GM18519 (cell line): ENCODE measurements around the gene TEX9.
"Not testable (repeated sequence)": the region's sequence is repeated elsewhere in the genome, so short reads cannot be mapped to it uniquely, and the experiment has no call there.

Source experiments
- ATAC-seq: cut with Tn5 transposase; IDR thresholded peaks from one replicate; pipeline ENCODE4 v1.9.1; 2021; ENCODE audit warnings: mild to moderate bottlenecking, moderate library complexity; ENCODE audit not compliant: unreplicated experiment, low FRiP score

TEX9 gene

DNA sequence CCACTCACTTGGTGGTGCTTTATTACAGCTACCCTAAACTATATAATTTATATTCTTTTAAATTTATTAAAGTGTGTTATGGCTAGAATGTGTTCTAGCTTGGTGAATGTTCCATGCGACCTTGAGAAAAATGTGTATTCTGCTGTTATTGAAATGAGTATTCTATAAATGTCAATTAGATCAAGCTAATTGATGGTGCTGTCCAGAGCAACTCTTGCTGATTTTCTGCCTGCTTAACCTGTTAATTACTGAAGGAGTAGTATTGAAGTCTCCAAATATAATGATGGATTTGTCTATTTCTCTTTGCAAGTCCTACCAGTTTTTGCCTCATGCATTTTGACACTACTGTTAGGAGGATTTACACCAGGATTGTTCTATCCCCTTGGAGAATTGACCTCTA lies 3.2 kb upstream of the TEX9 start:
- no peak for ATAC-seq

DNA sequence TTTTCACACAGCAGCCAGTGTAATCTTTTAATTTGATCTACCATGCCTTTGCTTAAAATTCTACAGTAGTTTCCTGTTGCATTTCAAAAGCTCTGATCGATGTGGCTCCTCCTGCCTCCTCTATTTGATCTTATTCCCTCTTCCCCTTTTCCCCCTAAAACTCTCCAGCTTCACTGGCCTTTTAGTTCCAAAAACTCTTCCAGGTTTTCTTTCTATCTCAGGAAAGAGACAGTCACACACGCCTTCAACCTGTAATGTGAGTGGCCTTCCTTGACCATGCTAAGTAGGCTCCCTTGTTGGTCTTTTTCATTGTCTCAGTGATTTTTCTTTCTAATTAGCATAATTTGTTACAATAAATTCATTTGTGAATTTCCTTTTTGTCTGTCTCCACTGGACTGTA lies 985 bp downstream of the TEX9 start:
- no peak for ATAC-seq

DNA sequence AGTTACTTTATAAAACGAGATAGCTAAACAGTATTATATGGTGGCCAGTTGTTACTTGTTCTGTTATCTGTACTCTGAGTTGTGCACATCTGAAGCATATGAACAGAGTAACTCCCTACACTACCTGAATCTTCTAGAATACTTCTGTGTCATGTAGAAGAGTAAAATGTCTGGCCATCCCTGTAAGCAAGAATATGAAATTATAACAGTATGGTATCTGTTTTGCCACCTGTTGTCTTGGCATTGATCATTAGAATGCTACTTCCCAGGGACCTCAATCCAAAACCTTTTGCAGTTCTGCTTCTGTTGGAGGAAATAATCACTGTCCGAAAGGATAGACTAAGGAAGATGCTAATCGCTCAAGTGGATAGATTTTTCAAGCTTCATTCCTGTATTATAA lies 1.9 kb downstream of the TEX9 start:
- no peak for ATAC-seq

DNA sequence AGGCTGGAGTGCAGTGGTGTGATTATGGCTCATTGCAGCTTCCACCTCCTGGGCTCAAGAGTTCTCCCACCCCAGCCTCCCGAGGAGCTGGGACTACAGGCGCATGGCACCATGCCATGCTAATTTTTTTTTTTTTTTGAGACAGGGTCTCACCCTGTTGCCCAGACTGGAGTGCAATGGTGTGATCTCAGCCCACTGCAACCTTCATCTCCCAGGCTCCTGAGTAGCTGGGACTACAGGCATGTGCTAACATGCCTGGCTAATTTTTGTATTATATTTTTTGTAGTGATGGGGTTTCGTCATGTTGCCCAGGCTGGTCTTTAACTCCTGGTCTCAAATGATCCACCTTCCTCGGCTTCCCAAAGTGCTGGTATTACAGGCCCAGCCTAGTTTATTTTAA lies 4.0 kb downstream of the TEX9 start:
- ATAC-seq = no peak

DNA sequence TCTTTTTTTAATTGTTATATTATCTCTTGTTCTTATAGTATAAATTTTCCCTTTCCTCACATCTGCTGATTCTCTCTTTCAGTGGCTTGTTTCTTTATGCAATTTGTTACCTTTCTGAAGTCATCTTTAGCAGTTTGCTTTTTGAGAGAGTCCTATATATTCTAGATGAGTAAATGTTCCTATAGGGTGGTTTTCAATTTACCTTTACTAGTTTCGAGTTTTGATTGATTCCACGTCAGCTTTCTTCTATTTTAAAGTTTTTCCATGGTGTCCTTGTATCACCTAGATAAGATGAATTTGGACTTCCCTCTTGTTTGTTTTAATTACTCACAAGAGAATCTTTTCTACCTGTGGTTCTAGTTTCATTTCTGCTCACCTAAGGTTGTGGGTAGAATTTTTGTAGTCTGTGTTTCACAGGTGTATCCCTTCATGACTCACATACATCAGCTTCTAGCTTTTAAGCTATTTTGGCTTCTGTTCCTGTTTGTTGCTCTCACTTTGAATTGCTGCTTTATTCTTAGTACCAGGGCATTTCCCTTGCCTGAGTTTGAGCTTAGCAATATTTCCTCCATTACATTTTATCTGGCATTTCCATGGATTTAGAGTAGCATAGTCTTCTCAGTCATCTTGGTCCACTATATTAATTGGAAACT lies 6.4 kb downstream of the TEX9 start:
- ATAC-seq = peak; percentile 93

DNA sequence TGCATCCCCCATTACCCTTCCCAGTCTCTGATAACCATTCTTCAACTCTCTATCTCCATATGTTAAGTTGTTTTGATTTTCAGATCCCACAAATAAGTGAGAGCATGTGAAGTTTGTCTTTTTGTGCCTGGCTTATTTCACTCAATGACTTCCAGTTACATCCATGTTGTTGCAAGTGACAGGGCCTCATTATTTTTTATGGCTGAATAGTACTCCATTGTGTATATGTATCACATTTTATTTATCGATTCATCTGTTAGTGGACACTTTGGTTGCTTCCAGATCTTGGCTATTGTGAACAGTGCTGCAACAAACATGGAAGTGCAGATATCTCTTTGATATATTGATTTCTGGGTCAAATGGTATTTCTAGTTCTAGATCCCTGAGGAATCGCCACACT lies 9.5 kb downstream of the TEX9 start:
- ATAC-seq = not testable (repeated sequence)

DNA sequence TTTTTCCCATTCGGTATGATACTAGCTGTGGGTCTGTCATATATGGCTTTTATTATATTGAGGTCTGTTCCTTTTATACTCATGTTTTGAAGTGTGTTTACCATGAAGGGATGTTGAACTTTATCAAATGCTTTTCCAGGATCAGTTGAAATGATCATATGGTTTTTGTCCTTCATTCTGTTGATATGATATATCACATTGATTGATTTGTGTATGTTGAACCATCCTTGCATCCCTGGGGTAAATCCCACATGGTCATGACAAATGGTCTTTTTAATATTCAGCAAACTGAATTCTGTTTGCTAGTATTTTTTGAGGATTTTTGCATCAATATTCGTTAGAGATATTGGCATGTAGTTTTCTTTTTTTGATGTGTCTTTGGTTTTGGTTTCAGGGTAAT lies 12.6 kb downstream of the TEX9 start:
- ATAC-seq = not testable (repeated sequence)

DNA sequence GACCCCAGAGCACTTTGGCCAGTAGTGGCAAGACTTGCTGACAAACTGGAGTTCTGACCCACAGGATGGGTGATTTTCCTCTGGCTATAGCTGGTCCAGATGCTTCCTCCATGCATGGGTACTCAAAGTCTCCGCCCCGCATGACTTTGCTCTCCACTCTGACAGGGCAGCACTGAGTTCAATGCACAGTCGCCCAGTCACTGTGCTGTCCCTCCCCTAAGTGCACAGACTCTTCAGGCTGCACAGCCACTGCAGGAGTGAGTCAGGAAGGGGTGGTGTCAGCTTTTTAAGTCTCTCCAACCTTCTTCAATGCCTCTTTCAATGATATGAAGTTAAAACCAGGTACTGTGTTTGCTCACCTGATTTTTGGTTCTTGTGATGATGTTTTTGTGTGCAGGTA lies 17.8 kb downstream of the TEX9 start:
- no peak for ATAC-seq

DNA sequence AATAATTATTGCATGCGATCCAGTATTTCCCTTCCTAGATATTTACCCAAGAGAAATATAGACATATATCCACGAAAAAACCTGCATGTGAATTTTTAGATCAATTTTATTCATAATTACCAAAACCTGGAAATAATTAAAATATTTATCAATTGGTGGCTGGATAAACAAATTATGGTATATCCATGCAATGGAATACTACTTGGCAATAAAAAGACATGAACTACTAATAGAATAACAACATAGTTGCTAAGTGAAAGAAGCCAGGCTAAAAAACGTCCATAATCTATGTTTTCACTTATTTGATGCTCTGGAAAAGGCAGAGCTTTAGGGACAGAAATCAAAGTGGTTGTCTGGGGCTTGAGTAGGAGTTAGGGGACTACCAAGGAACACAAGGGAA lies 20.7 kb downstream of the TEX9 start:
- ATAC-seq = no peak

DNA sequence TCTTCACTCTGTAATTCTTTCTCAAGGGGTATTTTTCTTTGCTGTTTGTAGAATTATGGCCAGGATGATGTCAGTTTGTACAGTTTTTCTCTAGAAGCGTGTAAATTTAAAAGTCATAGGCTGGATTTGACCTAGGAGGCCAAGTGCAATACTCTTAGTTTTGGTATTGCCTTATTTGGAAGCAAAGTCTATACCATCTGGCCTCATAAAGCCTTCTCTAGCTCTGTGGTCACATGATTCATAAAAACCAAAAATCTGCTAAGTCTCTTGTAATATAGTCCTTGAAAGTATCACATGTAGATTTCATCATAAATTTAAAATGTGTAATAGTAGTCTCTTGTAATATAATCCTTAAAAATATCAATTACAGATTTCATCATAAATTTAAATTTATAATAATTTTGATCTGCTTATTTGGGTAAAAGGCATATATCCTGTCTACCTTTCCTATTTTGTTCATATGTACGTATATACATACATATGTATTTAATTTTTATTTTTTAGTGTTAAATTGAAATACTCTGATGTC lies 25.6 kb downstream of the TEX9 start:
- no peak for ATAC-seq

DNA sequence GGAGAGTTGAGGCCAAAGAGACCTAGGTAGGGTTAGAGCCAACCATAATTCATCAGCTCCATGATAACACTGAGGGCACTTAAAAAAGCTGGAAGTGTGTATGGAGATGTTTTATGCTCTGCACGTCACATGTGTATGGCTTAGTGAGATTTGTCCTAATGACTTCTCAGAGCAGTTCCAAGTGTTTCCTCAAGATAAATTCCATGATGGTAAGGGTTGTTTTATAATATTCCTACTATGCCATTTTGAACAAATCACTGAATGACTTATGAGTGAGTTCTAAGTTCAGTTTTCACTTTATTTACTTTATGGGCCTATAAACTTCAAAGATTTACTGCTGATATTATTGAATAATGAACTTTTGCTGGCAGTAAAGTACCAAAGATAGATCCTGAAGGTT lies 28.1 kb downstream of the TEX9 start:
- ATAC-seq = no peak

DNA sequence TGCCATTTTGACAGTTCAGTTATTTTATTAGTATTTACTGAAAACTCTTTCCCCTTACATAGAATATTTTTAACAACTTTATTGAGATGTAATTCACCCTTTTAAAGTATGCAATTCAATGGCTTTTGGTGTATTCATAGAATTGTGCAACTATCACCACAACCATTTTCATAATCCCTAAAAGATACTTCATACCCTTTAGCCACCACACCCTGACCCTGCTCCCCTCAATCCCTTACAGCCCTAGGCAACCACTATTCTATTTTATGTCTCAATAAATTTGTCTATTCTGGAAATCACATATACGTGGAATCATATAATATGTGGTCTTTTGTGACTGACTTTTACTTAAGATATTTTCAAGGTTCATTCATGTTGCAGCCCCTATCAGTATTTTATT lies 29.7 kb downstream of the TEX9 start:
- ATAC-seq = no peak

DNA sequence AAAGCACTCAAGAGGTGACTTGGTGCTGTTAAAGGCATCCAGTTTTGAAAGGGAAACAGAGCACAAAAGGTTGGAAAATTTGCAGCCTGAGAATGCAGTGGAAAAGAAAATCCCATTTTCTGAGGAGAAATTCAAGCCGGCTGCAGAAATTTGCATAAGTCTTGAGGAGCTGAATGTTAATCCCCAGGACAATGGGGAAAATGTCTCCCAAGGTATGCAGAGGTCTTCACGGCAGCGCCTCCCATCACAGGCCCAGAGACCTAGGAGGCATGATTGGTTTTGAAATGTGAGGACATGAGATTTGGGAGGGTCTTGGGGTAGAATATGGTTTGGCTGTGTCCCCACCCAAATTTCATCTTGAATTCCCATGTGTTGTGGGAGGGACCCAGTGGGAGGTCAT lies 32.1 kb downstream of the TEX9 start:
- ATAC-seq = not testable (repeated sequence)

DNA sequence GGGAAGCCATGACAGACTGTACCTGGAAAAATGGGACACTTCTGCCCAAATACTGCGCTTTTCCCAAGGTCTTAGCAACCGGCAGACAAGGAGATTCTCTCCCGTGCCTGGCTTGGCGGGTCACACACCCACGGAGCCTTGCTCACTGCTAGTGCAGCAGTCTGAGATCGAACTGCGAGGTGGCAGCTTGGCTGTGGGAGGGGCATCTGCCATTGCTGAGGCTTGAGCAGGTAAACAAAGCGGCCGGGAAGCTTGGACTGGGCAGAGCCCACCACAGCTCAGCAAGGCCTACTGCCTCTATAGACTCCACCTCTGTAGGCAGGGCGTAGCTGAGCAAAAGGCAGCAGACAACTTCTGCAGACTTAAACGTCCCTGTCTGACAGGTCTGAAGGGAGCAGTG lies 34.0 kb downstream of the TEX9 start:
- ATAC-seq = not testable (repeated sequence)

DNA sequence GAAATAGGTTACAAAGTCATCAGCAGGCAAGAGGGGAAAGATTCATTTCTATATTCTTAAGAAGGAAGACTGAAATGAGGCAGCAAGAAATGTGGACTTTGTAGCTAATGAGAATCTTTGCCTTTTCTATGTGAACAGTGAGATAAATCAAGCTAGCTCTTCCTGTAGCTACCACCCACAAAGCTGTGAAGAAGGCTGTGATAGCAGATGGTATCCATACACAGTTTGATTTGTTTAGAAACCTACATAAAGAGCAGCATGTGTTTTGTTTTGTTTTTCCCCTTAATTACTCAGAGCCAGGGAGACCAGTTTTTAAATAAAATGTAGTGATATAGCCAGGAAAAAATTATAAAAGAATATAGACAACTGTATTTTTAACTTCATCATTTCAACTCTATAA lies 45.5 kb downstream of the TEX9 start:
- ATAC-seq = no peak

DNA sequence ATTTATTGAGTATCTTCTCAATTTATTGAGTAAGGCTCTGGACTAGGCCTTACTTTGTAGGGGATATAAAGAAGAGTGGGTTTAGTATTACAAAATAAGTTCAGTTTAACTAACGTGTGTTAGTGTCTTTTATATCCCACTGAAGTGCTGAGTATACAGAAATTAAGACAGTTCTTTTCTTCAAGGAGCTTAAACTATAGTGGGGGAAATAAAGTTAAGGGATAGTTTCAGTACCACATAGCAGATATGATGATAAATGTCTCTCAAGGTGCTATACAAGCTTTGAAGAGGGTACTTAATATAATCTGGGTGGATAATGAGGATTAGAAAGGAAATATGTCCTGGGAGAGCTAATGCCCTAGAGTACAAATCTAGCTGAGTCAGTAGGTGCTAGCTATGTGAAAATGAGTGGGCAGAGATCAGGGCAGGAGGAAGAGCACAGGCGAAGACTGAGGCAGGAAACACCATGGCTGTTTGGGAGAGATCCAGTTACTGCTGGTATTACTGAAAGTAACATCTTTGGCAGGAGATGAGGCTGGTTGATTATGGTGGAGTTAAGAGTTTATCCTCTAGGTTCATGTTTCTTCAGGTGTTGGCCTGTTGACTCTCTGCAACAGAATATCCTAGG lies 46.0 kb downstream of the TEX9 start:
- ATAC-seq = no peak

DNA sequence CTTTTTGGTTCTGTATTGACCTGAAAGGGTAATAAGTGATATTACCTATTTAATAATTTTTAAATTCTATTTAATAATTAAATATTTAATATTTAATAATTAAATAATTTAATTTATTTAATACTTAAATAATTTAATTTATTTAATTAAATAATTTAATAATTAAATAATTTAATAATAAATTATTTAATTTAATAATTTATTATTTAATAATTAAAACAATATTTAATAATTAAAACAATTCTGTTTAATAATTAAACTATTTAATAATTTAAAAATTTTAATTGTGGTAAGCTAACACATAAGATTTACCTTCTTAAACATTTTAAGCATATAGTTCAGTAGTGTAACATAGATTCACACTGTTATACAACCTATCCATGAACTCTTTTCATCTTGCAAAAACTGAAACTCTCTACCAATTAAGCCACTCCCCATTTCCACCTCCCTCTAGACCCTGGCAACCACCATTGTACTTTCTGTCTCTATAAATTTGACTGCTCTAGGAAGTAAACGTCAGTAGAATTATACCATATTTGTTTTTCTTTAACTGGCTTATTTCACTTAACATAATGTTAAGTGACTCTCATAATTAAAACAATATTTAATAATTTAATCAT lies 48.0 kb downstream of the TEX9 start:
- not testable (repeated sequence) for ATAC-seq

DNA sequence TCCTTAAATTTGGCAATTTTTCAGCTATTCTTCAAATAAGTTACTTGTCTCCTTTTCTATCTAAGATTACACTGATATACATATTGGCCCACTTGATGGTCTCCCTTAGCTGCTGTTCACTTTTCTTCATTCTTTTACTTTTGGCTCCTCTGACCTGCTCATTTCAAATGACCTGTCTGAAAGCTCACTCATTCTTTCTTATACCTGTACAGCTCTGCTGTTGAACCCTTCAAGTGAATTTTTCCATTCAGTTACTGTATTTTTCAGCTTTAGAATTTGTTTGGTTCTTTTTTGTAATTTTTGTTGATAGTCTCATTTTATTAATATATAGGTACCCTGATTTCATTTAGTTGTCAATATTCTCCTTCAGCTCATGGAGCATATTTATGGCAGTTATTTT lies 60.0 kb downstream of the TEX9 start:
- no peak for ATAC-seq

DNA sequence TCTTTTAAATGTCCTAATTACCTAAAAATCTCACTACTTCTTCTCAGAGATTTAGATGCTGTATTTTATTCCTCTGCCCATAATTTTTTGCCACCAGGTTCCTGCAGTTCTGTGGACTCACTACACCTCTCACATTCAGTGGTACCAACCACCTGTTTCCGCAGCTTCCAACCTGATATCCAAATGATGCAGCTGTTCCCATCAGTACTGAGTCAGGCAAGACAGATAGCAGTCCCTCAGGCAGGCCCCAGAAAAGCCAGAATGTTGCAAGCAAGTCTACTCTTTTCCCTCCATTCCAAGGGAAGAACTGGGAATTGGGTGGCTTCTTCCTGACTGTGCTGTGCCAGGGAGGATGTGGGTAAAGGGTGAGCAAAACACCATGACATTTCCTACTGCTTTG lies 60.8 kb downstream of the TEX9 start:
- ATAC-seq = no peak

DNA sequence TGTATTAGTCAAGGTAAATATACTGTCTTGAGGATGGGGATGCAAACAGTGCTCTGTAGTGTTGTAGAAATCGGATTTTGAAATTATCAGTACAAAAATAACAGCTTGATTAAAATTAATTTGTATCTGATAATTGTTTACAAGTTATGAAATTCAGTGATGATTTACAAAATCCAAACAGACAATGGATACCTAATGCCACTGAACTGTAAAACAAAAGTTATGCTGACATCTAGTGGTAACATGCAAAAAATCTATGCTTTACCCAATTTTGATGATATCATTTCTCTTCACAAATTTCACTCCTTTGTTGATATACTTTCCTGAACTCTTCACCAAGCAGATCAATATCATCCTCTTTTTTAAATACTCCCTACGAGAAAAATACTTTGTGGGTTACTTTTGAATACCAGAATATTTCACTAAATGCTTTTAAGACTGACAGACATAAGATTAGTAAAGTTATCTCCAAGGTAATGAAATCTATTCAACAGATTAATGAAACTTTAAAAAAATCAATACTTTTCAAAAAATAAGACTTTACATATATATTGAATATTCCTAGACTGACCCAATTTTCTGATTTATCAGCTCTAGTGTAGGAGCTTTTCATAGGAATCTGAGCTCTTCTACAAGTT lies 63.7 kb downstream of the TEX9 start:
- no peak for ATAC-seq

DNA sequence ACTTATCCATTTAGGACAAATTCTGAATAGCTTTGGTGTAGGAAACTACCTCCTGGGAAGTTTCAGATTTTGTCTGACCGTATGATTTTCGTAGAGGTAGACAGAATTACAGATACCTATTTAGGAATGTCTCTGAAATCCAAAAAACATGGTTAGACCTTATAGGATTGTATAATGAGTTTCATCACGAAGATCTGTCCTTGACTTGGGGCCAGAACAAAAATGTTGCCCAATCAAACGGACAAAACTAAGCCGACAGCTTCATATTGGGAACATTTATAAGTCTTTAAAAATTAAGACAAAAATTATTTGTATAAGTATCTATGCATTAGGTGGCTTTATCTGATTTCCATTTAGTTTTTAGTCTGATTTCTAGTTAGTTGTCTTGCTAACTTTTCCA lies 67.1 kb downstream of the TEX9 start:
- ATAC-seq = no peak
